C4-2B (cell line): ENCODE data around the gene C16orf74.

Experiments used
- H3K27ac ChIP-seq: fragments of 450-650 bp; 2 replicates; pipeline ENCODE4 v1.5.1; 2017
- CTCF ChIP-seq: fragments of 450-650 bp; conservative IDR thresholded peaks from 2 replicates; pipeline ENCODE4 v1.5.1; 2017; ENCODE audit warnings: mild to moderate bottlenecking
- ZFX ChIP-seq: fragments of 450-650 bp; IDR thresholded peaks from 2 replicates; pipeline ENCODE4 v1.6.1; 2017

Gene C16orf74

GRCh38 chr16:85709766-85710585, 40.9 kb downstream of the C16orf74 start:
- TF ChIP-seq ZFX (no peak), CTCF (no peak)
- H3K27ac ChIP-seq, result no peak overlapping the region

- TF ChIP-seq ZFX (no peak), CTCF (no peak)
- H3K27ac ChIP-seq, result no peak overlapping the region
Observed at GRCh38 chr16:85708338-85708737, 42.6 kb downstream of the C16orf74 start.

- no peak overlapping the region for H3K27ac ChIP-seq
- no peak for TF ChIP-seq ZFX
- TF ChIP-seq CTCF, result no peak
Observed at GRCh38 chr16:85707528-85708095, 43.3 kb downstream of the C16orf74 start.

- TF ChIP-seq CTCF (no peak), ZFX (no peak)
Observed at GRCh38 chr16:85706449-85707034, 44.4 kb downstream of the C16orf74 start.

GRCh38 chr16:85704900-85705846, 45.7 kb downstream of the C16orf74 start:
- TF ChIP-seq ZFX, result no peak
- TF ChIP-seq CTCF, result no peak
- no peak overlapping the region for H3K27ac ChIP-seq

More at GRCh38 chr16:85706449-85707034, 44.4 kb downstream of the C16orf74 start:
- H3K27ac ChIP-seq, result no peak overlapping the region

GRCh38 chr16:85704011-85704410, 46.9 kb downstream of the C16orf74 start:
- TF ChIP-seq CTCF (no peak), ZFX (no peak)
- no peak overlapping the region for H3K27ac ChIP-seq
